OCI-LY1 (cell line): Measurements from ENCODE around the gene VPS35L.
A peak's percentile ranks its signal among the peaks of the same experiment; 100 is the strongest.

ENCODE experiments used
- EZH2 ChIP-seq: fragments of 200-600 bp; sonication (generic), shearing (Covaris generic); IDR thresholded peaks from 2 replicates; pipeline ENCODE4 v1.8.0; 2017; ENCODE audit warnings: borderline replicate concordance, mixed run types, mild to moderate bottlenecking, antibody characterized with exemption, low read length, moderate library complexity, mixed read lengths
- TF ChIP-seq, protein P1 (sequence below): fragments of 200-600 bp; sonication (generic), shearing (Covaris generic); IDR thresholded peaks from 2 replicates; pipeline ENCODE4 v1.5.1; 2017; ENCODE audit warnings: mild to moderate bottlenecking, antibody characterized with exemption, low read length, moderate library complexity, mixed read lengths

DNA sequence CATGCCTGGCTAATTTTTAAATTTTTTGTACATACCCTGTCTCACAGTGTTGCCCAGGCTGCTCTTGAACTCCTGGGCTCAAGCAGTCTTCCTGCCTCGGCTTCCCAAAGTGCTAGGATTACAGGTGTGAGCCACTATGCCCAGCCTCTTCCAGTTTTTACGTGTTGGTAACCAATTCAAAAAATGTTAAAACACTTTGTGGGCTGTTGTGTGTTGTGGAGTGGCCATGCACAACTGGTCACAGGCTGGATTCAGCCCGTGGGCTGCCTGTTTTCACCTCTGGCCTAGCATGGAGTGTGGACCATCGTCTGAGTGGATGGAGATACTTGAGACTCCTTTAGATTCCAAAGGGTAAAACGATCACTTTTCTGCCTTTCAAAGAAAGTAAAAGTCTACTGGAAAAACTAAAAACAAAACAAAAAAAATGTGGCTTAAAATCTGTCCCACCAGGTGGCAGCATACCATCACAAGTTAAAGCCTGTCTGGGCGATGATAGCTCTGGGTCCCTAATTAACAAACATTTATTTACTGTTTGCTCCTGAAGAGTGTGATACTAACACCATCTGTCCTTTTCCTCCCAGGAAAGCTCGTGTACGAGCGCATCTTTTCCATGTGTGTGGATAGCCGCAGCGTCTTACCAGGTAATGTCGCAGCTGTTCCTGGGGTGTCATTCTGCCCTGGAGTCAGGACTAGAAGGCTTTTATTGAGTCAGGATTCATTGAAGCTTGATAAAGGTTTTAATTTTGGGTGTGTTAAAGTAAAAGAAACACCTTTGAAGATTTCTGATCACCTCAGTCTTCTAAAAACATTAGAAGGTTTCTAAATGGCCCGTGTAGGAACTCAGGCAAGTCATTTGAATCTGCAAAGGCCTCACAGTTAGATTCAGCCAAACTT is 45.8 kb downstream of the VPS35L start:
- TF ChIP-seq, protein P1, sequence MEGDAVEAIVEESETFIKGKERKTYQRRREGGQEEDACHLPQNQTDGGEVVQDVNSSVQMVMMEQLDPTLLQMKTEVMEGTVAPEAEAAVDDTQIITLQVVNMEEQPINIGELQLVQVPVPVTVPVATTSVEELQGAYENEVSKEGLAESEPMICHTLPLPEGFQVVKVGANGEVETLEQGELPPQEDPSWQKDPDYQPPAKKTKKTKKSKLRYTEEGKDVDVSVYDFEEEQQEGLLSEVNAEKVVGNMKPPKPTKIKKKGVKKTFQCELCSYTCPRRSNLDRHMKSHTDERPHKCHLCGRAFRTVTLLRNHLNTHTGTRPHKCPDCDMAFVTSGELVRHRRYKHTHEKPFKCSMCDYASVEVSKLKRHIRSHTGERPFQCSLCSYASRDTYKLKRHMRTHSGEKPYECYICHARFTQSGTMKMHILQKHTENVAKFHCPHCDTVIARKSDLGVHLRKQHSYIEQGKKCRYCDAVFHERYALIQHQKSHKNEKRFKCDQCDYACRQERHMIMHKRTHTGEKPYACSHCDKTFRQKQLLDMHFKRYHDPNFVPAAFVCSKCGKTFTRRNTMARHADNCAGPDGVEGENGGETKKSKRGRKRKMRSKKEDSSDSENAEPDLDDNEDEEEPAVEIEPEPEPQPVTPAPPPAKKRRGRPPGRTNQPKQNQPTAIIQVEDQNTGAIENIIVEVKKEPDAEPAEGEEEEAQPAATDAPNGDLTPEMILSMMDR, result peak; percentile 66; the same call in 1 of the 2 replicates
- TF ChIP-seq EZH2, result no peak
